Calu3 (cell line): Measurements from ENCODE around the gene SFMBT2. TPM values are rescaled to one million over a fixed set of nuclear protein-coding genes. Genes with fewer than 3 reads are reported as not detected.

Experiments used
- BruUV-seq: library from RNA; stranded (reverse); fragments of 400-500 nt; replicated peaks from 2 replicates; lab custom pipeline; 2021; lab: Mats Ljungman, UMichigan
- CTCF ChIA-PET: fragments of 300-600 bp; sonication (Branson Sonifier 250); formaldehyde crosslinking; loops from one replicate; lab custom pipeline; 2022; ENCODE audit warnings: antibody characterized with exemption; lab: Charles Lee
- DNase-seq: peaks from one replicate; pipeline ENCODE4 v3.0.0; 2022
- H3K27ac Mint-ChIP-seq: one replicate; pipeline ENCODE4 v1.8.0; 2022; ENCODE audit warnings: mixed read lengths; ENCODE audit not compliant: unreplicated experiment
- H3K27me3 Mint-ChIP-seq: one replicate; pipeline ENCODE4 v1.8.0; 2022; ENCODE audit warnings: mixed read lengths; ENCODE audit not compliant: unreplicated experiment
- H3K36me3 Mint-ChIP-seq: one replicate; pipeline ENCODE4 v1.8.0; 2022; ENCODE audit warnings: mild to moderate bottlenecking, moderate library complexity, mixed read lengths; ENCODE audit not compliant: insufficient read depth, unreplicated experiment
- H3K4me1 Mint-ChIP-seq: one replicate; pipeline ENCODE4 v1.8.0; 2022; ENCODE audit warnings: mild to moderate bottlenecking, low read depth, mixed read lengths; ENCODE audit not compliant: unreplicated experiment
- H3K4me3 Mint-ChIP-seq: one replicate; pipeline ENCODE4 v1.8.0; 2022; ENCODE audit warnings: mild to moderate bottlenecking, low read depth, moderate library complexity, mixed read lengths; ENCODE audit not compliant: unreplicated experiment
- H3K9me3 Mint-ChIP-seq: one replicate; pipeline ENCODE4 v1.8.0; 2022; ENCODE audit warnings: low read depth, mixed read lengths; ENCODE audit not compliant: unreplicated experiment
- CTCF ChIP-seq: fragments of 200-600 bp; IDR thresholded peaks from one replicate; pipeline ENCODE4 v1.8.0; 2022; ENCODE audit warnings: antibody characterized with exemption; ENCODE audit not compliant: unreplicated experiment
- intact Hi-C: fragments of 100-400 bp; cut with micrococcal nuclease; formaldehyde crosslinking; loops from one replicate; pipeline ENCODE4 v1.10.0; 2022; ENCODE audit not compliant: unreplicated experiment
- total RNA-seq: library from RNA; stranded (reverse); gene quantifications from 2 replicates; pipeline ENCODE4 v1.2.3, GENCODE V29; 2022

The SFMBT2 gene
- total RNA-seq, 1 experiment from 2014 or later: 0.64 TPM

GRCh38 chr10:7285522-7286322, 125.1 kb downstream of the SFMBT2 start:
- no peak for DNase-seq
- Mint-ChIP-seq H3K36me3 (no peaks in the 10 kb centered on the region), H3K27me3 (peaks cover 43% of the 10 kb centered on the region), H3K4me1 (no peaks in the 10 kb centered on the region), H3K4me3 (no peak overlapping the region), H3K9me3 (no peaks in the 10 kb centered on the region), H3K27ac (no peak overlapping the region)
- intact Hi-C loops: no loop called here
- TF ChIP-seq CTCF: no peak
- no TSS peak for BruUV-seq
- CTCF ChIA-PET: no interaction called here

- no TSS peak for BruUV-seq
- Mint-ChIP-seq H3K27me3 (peaks cover 54% of the 10 kb centered on the region), H3K27ac (no peak overlapping the region), H3K36me3 (no peaks in the 10 kb centered on the region), H3K4me3 (no peak overlapping the region), H3K4me1 (no peaks in the 10 kb centered on the region), H3K9me3 (no peaks in the 10 kb centered on the region)
- CTCF ChIA-PET: no interaction called here
- no peak for TF ChIP-seq CTCF
- intact Hi-C loops: no loop called here
- DNase-seq: no peak
Measured at GRCh38 chr10:7283246-7283645, 127.6 kb downstream of the SFMBT2 start.

GRCh38 chr10:7282457-7282856, 128.4 kb downstream of the SFMBT2 start:
- CTCF ChIA-PET: no interaction called here
- TF ChIP-seq CTCF: no peak
- no peak overlapping the region for H3K4me3 Mint-ChIP-seq
- H3K4me1 Mint-ChIP-seq: no peaks in the 10 kb centered on the region
- no peaks in the 10 kb centered on the region for H3K9me3 Mint-ChIP-seq
- intact Hi-C loops: no loop called here
- peaks cover 54% of the 10 kb centered on the region for H3K27me3 Mint-ChIP-seq
- BruUV-seq: no TSS peak
- no peak for DNase-seq
- H3K27ac Mint-ChIP-seq: no peak overlapping the region
- H3K36me3 Mint-ChIP-seq: no peaks in the 10 kb centered on the region

- Mint-ChIP-seq H3K4me1 (no peaks in the 10 kb centered on the region), H3K9me3 (no peaks in the 10 kb centered on the region), H3K27ac (no peak overlapping the region), H3K4me3 (no peak overlapping the region), H3K36me3 (no peaks in the 10 kb centered on the region), H3K27me3 (peaks cover 51% of the 10 kb centered on the region)
- no peak for DNase-seq
- CTCF ChIA-PET: no interaction called here
- no TSS peak for BruUV-seq
- TF ChIP-seq CTCF: no peak
- intact Hi-C loops: no loop called here
Measured at GRCh38 chr10:7281429-7281828, 129.4 kb downstream of the SFMBT2 start.
